HCT116 (cell line): ENCODE data around the gene SLC39A1. TPM values are rescaled to one million over a fixed set of nuclear protein-coding genes. Genes with fewer than 3 reads are reported as not detected.
A peak's percentile ranks its signal among the peaks of the same experiment; 100 is the strongest.

ENCODE experiments used
- ATAC-seq: fragments of 200-7000 bp; cut with Tn5 transposase; 2 replicates; pipeline ENCODE4 v1.9.1; 2020; ENCODE audit warnings: mild to moderate bottlenecking, moderate library complexity
- BruUV-seq: library from RNA; stranded (reverse); fragments of 400-500 nt; replicated peaks from 2 replicates; lab custom pipeline; 2021; lab: Mats Ljungman, UMichigan
- CTCF ChIA-PET: fragments of 300-600 bp; sonication (Branson Sonifier 250); formaldehyde crosslinking; loops from one replicate; lab custom pipeline; 2021; ENCODE audit warnings: antibody characterized with exemption; lab: Charles Lee
- POLR2A ChIA-PET: fragments of 300-600, 350-600 bp; sonication (Branson Sonifier 250); formaldehyde crosslinking; loops from one replicate; lab custom pipeline; 2021; ENCODE audit warnings: antibody characterized with exemption; lab: Charles Lee
- RAD21 ChIA-PET, 2 experiments: fragments of 300-600 bp; sonication (Branson Sonifier 250); formaldehyde crosslinking; loops; one replicate each; lab custom pipeline; 2023; ENCODE audit warnings: low total read pairs in 2 of 2; ENCODE audit not compliant: uncharacterized antibody in 2 of 2, unreplicated experiment in 2 of 2, low non-redundant PET in 1 of 2; lab: Charles Lee
- DNase-seq: peaks from one replicate; pipeline ENCODE4 v3.0.0-alpha.2; 2010; ENCODE audit warnings: low read depth, low spot score
- H2AFZ ChIP-seq: fragments of 200-600 bp; shearing (Covaris generic), sonication (generic); 2 replicates; pipeline ENCODE4 v1.6.1; 2017; ENCODE audit warnings: low read depth, mixed run types, mixed read lengths, antibody characterized with exemption, low read length; ENCODE audit not compliant: poor library complexity, severe bottlenecking
- H3K27ac ChIP-seq: 2 replicates; pipeline ENCODE4 v1.5.1; 2012; ENCODE audit warnings: low read depth, low read length
- H3K27me3 ChIP-seq: fragments of 200-600 bp; sonication (generic); 2 replicates; pipeline ENCODE4 v1.6.1; 2016; ENCODE audit warnings: mixed run types, low read length, mixed read lengths; ENCODE audit not compliant: insufficient read depth
- H3K36me3 ChIP-seq, 2 experiments: fragments of 200-500 bp in 1 of 2; fragments of 200-600 bp in 1 of 2; sonication (Bioruptor generic) in 1 of 2; sonication (generic) in 1 of 2; 2 replicates each; pipeline versions ENCODE4 v1.5.1 to v1.6.1; 2014 to 2016; ENCODE audit warnings: low read length in 2 of 2, inconsistent platforms in 1 of 2, mixed read lengths in 1 of 2, mixed run types in 1 of 2; ENCODE audit not compliant: insufficient read depth in 2 of 2, control insufficient read depth in 1 of 2
- H3K4me1 ChIP-seq, 2 experiments: fragments of 200-600 bp in 1 of 2; sonication (generic) in 1 of 2; 2 replicates each; pipeline versions ENCODE4 v1.5.1 to v1.6.1; 2012 to 2017; ENCODE audit warnings: low read length in 2 of 2, inconsistent platforms in 1 of 2, mild to moderate bottlenecking in 1 of 2, mixed read lengths in 1 of 2, mixed run types in 1 of 2, moderate library complexity in 1 of 2; ENCODE audit not compliant: insufficient read depth in 2 of 2, control insufficient read depth in 1 of 2
- H3K4me2 ChIP-seq: fragments of 200-600 bp; sonication (generic); 2 replicates; pipeline ENCODE4 v1.6.1; 2017; ENCODE audit warnings: mixed run types, low read length, mixed read lengths
- H3K4me3 ChIP-seq, 2 experiments: fragments of 200-600 bp in 1 of 2; sonication (generic) in 1 of 2; replicated peaks in 1 of 2; 2 replicates each; pipeline ENCODE4 v1.5.1; 2011 to 2016; ENCODE audit warnings: low read length in 2 of 2, control low read depth in 1 of 2, low read depth in 1 of 2, mild to moderate bottlenecking in 1 of 2, mixed read lengths in 1 of 2, mixed run types in 1 of 2
- H3K79me2 ChIP-seq: fragments of 200-600 bp; sonication (generic); 2 replicates; pipeline ENCODE4 v1.6.1; 2017; ENCODE audit warnings: mild to moderate bottlenecking, mixed run types, low read length, moderate library complexity, mixed read lengths; ENCODE audit not compliant: insufficient read depth
- H3K9ac ChIP-seq: fragments of 200-600 bp; sonication (generic); 2 replicates; pipeline ENCODE4 v1.6.1; 2016; ENCODE audit warnings: low read length, mixed read lengths
- H3K9me2 ChIP-seq: fragments of 200-600 bp; sonication (generic), shearing (Covaris generic); 2 replicates; pipeline ENCODE4 v1.6.1; 2017; ENCODE audit warnings: mixed run types, mild to moderate bottlenecking, moderate library complexity; ENCODE audit not compliant: insufficient read depth
- H3K9me3 ChIP-seq, 2 experiments: fragments of 200-500 bp in 1 of 2; fragments of 200-600 bp in 1 of 2; sonication (Bioruptor generic) in 1 of 2; sonication (generic) in 1 of 2; 2 replicates each; pipeline ENCODE4 v1.6.1; 2014 to 2017; ENCODE audit warnings: low read length in 2 of 2, mixed read lengths in 2 of 2, inconsistent platforms in 1 of 2, low read depth in 1 of 2, mild to moderate bottlenecking in 1 of 2, mixed run types in 1 of 2, moderate library complexity in 1 of 2; ENCODE audit not compliant: control insufficient read depth in 1 of 2, insufficient read depth in 1 of 2
- H4K20me1 ChIP-seq: fragments of 200-600 bp; sonication (generic), shearing (Covaris generic); 2 replicates; pipeline ENCODE4 v1.6.1; 2017; ENCODE audit warnings: mixed run types, mild to moderate bottlenecking, moderate library complexity; ENCODE audit not compliant: insufficient read depth
- CTCF ChIP-seq, 3 experiments: fragments of 200-600 bp in 1 of 3; sonication (generic) in 1 of 3; IDR thresholded peaks in 2 of 3; conservative IDR thresholded peaks in 1 of 3; 2 replicates each; pipeline ENCODE4 v1.5.1; 2012 to 2017; ENCODE audit warnings: low read depth in 2 of 3, low read length in 2 of 3, antibody characterized with exemption in 1 of 3, borderline replicate concordance in 1 of 3, control low read depth in 1 of 3, mild to moderate bottlenecking in 1 of 3, mixed read lengths in 1 of 3, mixed run types in 1 of 3, moderate library complexity in 1 of 3; ENCODE audit not compliant: insufficient read depth in 1 of 3
- POLR2A ChIP-seq: IDR thresholded peaks from 2 replicates; pipeline ENCODE4 v1.7.0; 2011; ENCODE audit warnings: borderline replicate concordance; ENCODE audit not compliant: insufficient read depth, insufficient read length; ENCODE audit errors: extremely low read depth
- POLR2AphosphoS5 ChIP-seq: IDR thresholded peaks from 2 replicates; pipeline ENCODE4 v1.6.1; 2011; ENCODE audit warnings: mild to moderate bottlenecking, low read depth, low read length, moderate library complexity
- RAD21 ChIP-seq: IDR thresholded peaks from 2 replicates; pipeline ENCODE4 v1.6.1; 2012; ENCODE audit warnings: low read depth, mild to moderate bottlenecking
- YY1 ChIP-seq: IDR thresholded peaks from 2 replicates; pipeline ENCODE4 v1.6.1; 2011; ENCODE audit warnings: low read length, low read depth, moderate library complexity, mild to moderate bottlenecking; ENCODE audit not compliant: insufficient replicate concordance; ENCODE audit errors: extremely low read depth
- ZFX ChIP-seq: fragments of 450-650 bp; IDR thresholded peaks from 2 replicates; pipeline ENCODE4 v1.6.1; 2017
- intact Hi-C: fragments of 100-400 bp; cut with micrococcal nuclease; formaldehyde crosslinking; loops from 2 replicates; pipeline ENCODE4 v1.10.0; 2022
- total RNA-seq: library from RNA; stranded (reverse); gene quantifications from one replicate; pipeline ENCODE4 v1.2.1, GENCODE V29; 2021; ENCODE audit not compliant: unreplicated experiment

Gene SLC39A1
- total RNA-seq, 1 experiment from 2014 or later: 51.5 TPM

- CTCF ChIA-PET: interaction anchor here (1.1 to 2.5 kb wide), 7 partner anchors 9 to 169 kb away, joined by 4 to 14 read pairs (median 7); partner anchors contain the start of genes CRTC2, DENND4B, GATAD2B and JTB
- POLR2A ChIA-PET: interaction anchor here (0.6 to 3.3 kb wide), 13 partner anchors 8 to 354 kb away, joined by 3 to 38 read pairs (median 5); partner anchors contain the start of genes CHTOP, CRTC2, DENND4B and JTB
- RAD21 ChIA-PET: interaction anchor here in 1 of 2 experiments (1.1 kb wide), 1 partner anchor 9 kb away, joined by 3 read pairs; no protein-coding TSS in a partner anchor
- Histone ChIP-seq H2AFZ (peak within 1 kb of the TSS; percentile 74), H3K4me1 (peaks cover 21 to 50% of the 10 kb centered on the region in 2 experiments), H3K9me2 (no peaks in the 10 kb centered on the region), H3K27me3 (no peaks in the 10 kb centered on the region), H3K9me3 (no peaks in the 10 kb centered on the region), H3K9ac (peak within 1 kb of the TSS; percentile 94), H3K4me3 (peak within 1 kb of the TSS; percentile 68 to 79), H3K79me2 (peaks cover 16% of the 10 kb centered on the region), H3K36me3 (no peaks in the 10 kb centered on the region), H3K4me2 (peak within 1 kb of the TSS; percentile 97), H3K27ac (peak within 1 kb of the TSS; percentile 90), H4K20me1 (no peaks in the 10 kb centered on the region)
- DNase-seq (peak; percentile 98), ATAC-seq (peak; percentile 75)
- TSS peak; percentile 29 for BruUV-seq
- intact Hi-C loops: loop anchor here (5.0 kb wide), 1 partner anchor 170 kb away; no protein-coding TSS in a partner anchor
- peak; percentile 65 for TF ChIP-seq YY1
- peak; percentile 91 for TF ChIP-seq POLR2A
- no peak for TF ChIP-seq RAD21
- TF ChIP-seq CTCF (IDR thresholded peaks at IDR 0.05 in 2 of 3, conservative IDR thresholded peaks at IDR 0.05 in 1 of 3; ENCODE audit: borderline replicate concordance in 1 of 3, insufficient read depth in 1 of 3, low read depth in 2 of 3, low read length in 2 of 3): peak in 2 of 3 experiments; percentile 26 to 32; a peak in 3 of 6 replicates
- TF ChIP-seq POLR2AphosphoS5: peak; percentile 84
- no peak; the same call in 1 of the 2 replicates for TF ChIP-seq ZFX
Observed at GRCh38 chr1:153967107-153967999, 4.0 kb upstream of the SLC39A1 start, which contains the start of gene CREB3L4. Gene CREB3L4 (plus strand): TSS chr1:153967902. CDS start chr1:153968526, 624 bp downstream.
